ENCODE data around the gene TAP2.
"Not testable (repeated sequence)": the region's sequence is repeated elsewhere in the genome, so short reads cannot be mapped to it uniquely, and the experiment has no call there.

Gene TAP2

GRCh38 chr6:32882879-32883250 is 44.3 kb upstream of the TAP2 start:
- no peak for DNase-seq (ENCODE audit: low read depth, low spot score)
- no peak overlapping the region for H3K4me3 ChIP-seq (ENCODE audit: low read depth, low read length)
- ChIA-PET CTCF (interaction anchor here (0.6 to 18.1 kb wide), 12 partner anchors 15 to 289 kb away, joined by 3 to 402 read pairs (median 8); partner anchors contain the start of genes BRD2, HLA-DMA, PSMB8 and TAP2), POLR2A (interaction anchor here (1.8 kb wide), 1 partner anchor 89 kb away, joined by 18 read pairs; no protein-coding TSS in a partner anchor)
- TF ChIP-seq, protein P1, sequence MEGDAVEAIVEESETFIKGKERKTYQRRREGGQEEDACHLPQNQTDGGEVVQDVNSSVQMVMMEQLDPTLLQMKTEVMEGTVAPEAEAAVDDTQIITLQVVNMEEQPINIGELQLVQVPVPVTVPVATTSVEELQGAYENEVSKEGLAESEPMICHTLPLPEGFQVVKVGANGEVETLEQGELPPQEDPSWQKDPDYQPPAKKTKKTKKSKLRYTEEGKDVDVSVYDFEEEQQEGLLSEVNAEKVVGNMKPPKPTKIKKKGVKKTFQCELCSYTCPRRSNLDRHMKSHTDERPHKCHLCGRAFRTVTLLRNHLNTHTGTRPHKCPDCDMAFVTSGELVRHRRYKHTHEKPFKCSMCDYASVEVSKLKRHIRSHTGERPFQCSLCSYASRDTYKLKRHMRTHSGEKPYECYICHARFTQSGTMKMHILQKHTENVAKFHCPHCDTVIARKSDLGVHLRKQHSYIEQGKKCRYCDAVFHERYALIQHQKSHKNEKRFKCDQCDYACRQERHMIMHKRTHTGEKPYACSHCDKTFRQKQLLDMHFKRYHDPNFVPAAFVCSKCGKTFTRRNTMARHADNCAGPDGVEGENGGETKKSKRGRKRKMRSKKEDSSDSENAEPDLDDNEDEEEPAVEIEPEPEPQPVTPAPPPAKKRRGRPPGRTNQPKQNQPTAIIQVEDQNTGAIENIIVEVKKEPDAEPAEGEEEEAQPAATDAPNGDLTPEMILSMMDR (IDR thresholded peaks at IDR 0.05; ENCODE audit: insufficient read depth, low read length, missing control alignments) = no peak

GRCh38 chr6:32880962-32881361 is 42.4 kb upstream of the TAP2 start:
- CTCF ChIA-PET = interaction anchor here (0.8 to 18.1 kb wide), 6 partner anchors 10 to 104 kb away, joined by 3 to 402 read pairs (median 7); partner anchors contain the start of genes PSMB8 and TAP2
- H3K4me3 ChIP-seq (ENCODE audit: low read depth, low read length); POLR2A ChIA-PET; DNase-seq (ENCODE audit: low read depth, low spot score): not testable (repeated sequence)

DNA sequence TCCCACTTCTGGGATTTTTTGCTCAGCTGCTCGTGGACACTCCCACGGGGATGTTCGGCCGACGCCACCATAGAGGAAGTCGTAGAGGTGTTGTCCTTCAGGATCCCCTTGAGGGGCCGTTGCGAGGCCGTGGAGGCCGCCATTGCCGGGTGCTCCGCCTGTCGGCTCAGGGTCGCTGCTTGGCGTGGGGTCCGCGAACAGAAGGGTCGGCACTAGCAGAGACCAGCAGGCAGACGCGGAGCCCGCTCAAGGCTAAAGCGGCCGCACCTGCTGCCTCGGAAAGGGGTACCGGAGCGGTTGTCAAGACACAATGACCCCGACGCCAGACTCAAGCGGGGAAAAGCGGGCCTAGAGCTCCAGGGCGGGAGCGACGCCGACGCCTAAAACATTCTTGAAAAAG is 41.2 kb upstream of the TAP2 start:
- no peak overlapping the region for H3K4me3 ChIP-seq (ENCODE audit: low read depth, low read length)
- DNase-seq (ENCODE audit: low read depth, low spot score) = no peak
- ChIA-PET CTCF (interaction anchor here (1.4 to 18.1 kb wide), 5 partner anchors 9 to 54 kb away, joined by 5 to 402 read pairs (median 10); partner anchors contain the start of genes PSMB8, PSMB9, TAP1 and TAP2), POLR2A (no interaction called here)
- TF ChIP-seq, protein P1 (IDR thresholded peaks at IDR 0.05; ENCODE audit: insufficient read depth, low read length, missing control alignments) = no peak

DNA sequence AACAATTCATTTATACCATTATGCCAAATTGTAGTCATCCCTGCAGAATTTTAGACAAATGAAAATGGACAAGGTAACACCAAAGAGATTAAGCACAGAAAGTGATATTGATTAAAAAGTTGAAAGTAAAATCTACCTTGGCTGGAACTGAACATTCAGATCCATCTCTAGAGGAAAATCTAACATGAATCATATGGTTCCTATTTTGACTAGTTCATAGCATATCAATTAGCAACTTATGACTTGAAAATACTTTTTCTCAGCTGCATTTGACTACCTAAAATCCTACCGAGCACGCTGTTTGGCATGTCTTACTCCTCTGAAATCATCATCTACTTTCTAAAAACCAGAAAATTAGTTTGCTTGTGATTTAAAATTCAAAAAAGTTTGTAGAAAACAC is 38.1 kb upstream of the TAP2 start:
- ChIA-PET POLR2A (no interaction called here), CTCF (interaction anchor here (0.6 to 18.1 kb wide), 9 partner anchors 9 to 108 kb away, joined by 3 to 402 read pairs (median 4); partner anchors contain the start of genes HLA-DMA, PSMB8 and TAP2)
- TF ChIP-seq, protein P1 (IDR thresholded peaks at IDR 0.05; ENCODE audit: insufficient read depth, low read length, missing control alignments) = no peak
- DNase-seq (ENCODE audit: low read depth, low spot score) = no peak
- H3K4me3 ChIP-seq (ENCODE audit: low read depth, low read length) = no peak overlapping the region

DNA sequence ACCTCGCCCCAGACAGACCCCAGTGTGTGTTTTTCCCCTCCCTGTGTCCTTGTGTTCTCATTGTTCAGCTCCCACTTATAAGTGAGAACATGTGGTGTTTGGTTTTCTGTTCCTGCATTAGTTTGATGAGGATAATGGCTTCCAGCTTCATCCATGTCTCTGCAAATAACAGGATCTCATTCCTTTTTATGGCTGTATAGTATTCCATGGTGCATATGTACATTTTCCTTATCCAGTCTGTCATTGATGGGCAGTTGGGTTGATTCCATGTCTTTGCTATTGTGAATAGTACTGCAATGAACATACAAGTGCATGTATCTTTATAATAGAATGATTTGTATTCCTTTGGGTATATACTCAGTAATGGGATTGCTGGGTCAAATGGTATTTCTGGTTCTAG is 35.4 kb upstream of the TAP2 start:
- CTCF ChIA-PET = interaction anchor here (18.1 kb wide), 1 partner anchor 32 kb away, joined by 402 read pairs; the partner anchor contains the start of genes PSMB8 and TAP2
- DNase-seq (ENCODE audit: low read depth, low spot score); H3K4me3 ChIP-seq (ENCODE audit: low read depth, low read length); POLR2A ChIA-PET: not testable (repeated sequence)

GRCh38 chr6:32868257-32868788 is 29.8 kb upstream of the TAP2 start:
- ChIA-PET CTCF (interaction anchor here (0.6 to 18.1 kb wide), 67 partner anchors 8 to 463 kb away, joined by 3 to 402 read pairs (median 4); partner anchors contain the start of genes BRD2, HLA-DMA, HLA-DRA and PSMB8), POLR2A (interaction anchor here (0.7 to 1.8 kb wide), 3 partner anchors 13 to 30 kb away, joined by 3 to 5 read pairs (median 4); partner anchors contain the start of genes PSMB9, TAP1 and TAP2)
- DNase-seq (ENCODE audit: low read depth, low spot score) = no peak
- TF ChIP-seq, protein P1 (IDR thresholded peaks at IDR 0.05; ENCODE audit: insufficient read depth, low read length, missing control alignments) = peak; percentile 70
- H3K4me3 ChIP-seq (ENCODE audit: low read depth, low read length) = no peak overlapping the region

DNA sequence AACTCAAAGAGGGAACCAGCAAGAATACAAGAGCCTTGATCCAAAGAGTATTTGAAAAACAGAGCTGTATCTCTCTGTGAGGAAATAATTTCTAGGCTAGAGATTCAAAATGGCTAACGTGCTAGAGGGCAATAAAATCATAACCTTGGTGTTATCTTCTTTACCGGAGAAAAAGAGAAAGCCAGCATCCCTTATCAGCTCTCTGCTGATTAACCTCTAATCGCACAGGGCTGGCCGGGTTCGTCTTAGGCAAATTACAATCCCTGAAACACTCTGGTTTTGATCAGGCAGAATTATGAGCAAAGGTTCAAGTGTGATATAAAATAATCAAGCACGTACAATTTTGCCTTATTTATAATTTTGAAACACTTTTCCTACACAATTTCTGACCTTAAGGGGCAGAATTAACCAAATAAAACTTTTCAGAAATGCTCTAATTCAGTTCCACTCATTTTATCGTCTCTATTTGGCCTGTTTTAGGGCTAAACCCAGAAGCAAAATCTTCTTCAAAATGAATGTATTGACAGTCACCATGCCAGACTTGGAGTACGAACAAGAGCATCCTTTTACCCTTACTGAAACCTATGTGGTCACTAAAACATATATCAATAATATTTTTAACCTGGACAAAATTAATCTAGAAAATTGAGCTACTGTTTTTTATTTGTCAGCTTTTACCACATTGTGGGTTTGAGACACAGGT is 29.2 kb upstream of the TAP2 start:
- DNase-seq (ENCODE audit: low read depth, low spot score) = no peak
- TF ChIP-seq, protein P1 (IDR thresholded peaks at IDR 0.05; ENCODE audit: insufficient read depth, low read length, missing control alignments) = no peak
- H3K4me3 ChIP-seq (ENCODE audit: low read depth, low read length) = no peak overlapping the region
- POLR2A ChIA-PET = interaction anchor here (0.7 to 1.8 kb wide), 3 partner anchors 12 to 30 kb away, joined by 3 to 5 read pairs (median 4); partner anchors contain the start of genes PSMB9, TAP1 and TAP2
- CTCF ChIA-PET = interaction anchor here (0.6 to 18.1 kb wide), 64 partner anchors 9 to 462 kb away, joined by 3 to 402 read pairs (median 4); partner anchors contain the start of genes BRD2, HLA-DMA, PSMB8 and PSMB9

Data from AG04449 (cell line).